Rectal smooth muscle tissue (tissue), 1 donor: Measurements from ENCODE around the gene PRR14.
"Not testable (repeated sequence)": the region's sequence is repeated elsewhere in the genome, so short reads cannot be mapped to it uniquely, and the experiment has no call there.

Source experiments
- H3K27ac ChIP-seq: one replicate; pipeline ENCODE4 v1.7.0; 2013; ENCODE audit warnings: low read depth, low read length, inconsistent platforms
- H3K27me3 ChIP-seq: one replicate; pipeline ENCODE4 v1.7.0; 2013; ENCODE audit warnings: low read length; ENCODE audit not compliant: control insufficient read depth, insufficient read depth
- H3K36me3 ChIP-seq: one replicate; pipeline ENCODE4 v1.7.0; 2013; ENCODE audit warnings: low read length; ENCODE audit not compliant: control insufficient read depth, insufficient read depth
- H3K4me1 ChIP-seq: one replicate; pipeline ENCODE4 v1.7.0; 2013; ENCODE audit warnings: low read length; ENCODE audit not compliant: control insufficient read depth, insufficient read depth
- H3K4me3 ChIP-seq: one replicate; pipeline ENCODE4 v1.7.0; 2013; ENCODE audit warnings: low read length
- H3K9ac ChIP-seq: one replicate; pipeline ENCODE4 v1.7.0; 2013; ENCODE audit warnings: low read length

Gene PRR14

DNA sequence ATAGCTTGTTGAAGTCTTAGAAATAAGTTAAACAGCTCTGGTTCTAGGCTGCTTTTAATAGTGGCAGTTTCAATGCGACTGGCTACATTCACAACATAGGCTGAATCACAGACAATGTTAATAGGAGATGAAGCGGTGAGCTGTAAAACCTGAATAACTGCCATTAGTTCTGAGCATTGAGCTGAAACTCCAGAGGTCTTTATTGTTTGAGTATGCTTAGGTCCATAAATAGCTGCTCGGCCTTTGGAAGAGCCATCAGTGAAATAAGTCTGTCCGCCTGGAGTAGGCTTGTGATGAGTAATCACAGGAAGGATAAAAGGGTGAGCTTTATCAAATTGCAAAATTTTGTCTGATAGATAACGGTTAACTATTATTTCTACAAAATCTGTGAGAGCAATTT lies 31.1 kb upstream of the PRR14 start:
- H3K4me1 ChIP-seq = no peaks in the 10 kb centered on the region
- no peak overlapping the region for H3K27ac ChIP-seq
- no peaks in the 10 kb centered on the region for H3K27me3 ChIP-seq
- H3K36me3 ChIP-seq = no peaks in the 10 kb centered on the region
- no peak overlapping the region for H3K4me3 ChIP-seq
- H3K9ac ChIP-seq = no peak overlapping the region

DNA sequence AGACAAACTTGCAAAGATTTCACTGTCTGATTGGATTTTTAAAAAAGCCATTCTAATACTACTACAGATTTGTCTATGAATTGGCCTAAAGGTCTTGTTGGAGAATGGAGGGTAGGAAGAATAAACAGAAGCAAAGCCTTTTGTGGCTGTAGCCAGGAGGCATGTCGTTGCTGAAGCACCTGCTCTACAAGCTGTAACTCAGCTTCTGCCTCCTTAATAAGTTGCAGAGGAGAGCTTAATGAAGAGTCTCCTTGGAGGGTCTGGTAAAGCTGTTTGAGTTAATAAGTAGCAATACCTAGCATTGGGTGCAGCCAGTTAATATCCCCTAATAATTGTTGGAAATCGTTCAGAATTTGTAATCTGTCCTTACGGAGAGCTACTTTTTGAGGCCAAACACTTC lies 30.6 kb upstream of the PRR14 start:
- H3K27ac ChIP-seq = no peak overlapping the region
- no peak overlapping the region for H3K9ac ChIP-seq
- H3K4me3 ChIP-seq = no peak overlapping the region
- H3K27me3 ChIP-seq = no peaks in the 10 kb centered on the region
- H3K4me1 ChIP-seq = no peaks in the 10 kb centered on the region
- H3K36me3 ChIP-seq = no peaks in the 10 kb centered on the region

DNA sequence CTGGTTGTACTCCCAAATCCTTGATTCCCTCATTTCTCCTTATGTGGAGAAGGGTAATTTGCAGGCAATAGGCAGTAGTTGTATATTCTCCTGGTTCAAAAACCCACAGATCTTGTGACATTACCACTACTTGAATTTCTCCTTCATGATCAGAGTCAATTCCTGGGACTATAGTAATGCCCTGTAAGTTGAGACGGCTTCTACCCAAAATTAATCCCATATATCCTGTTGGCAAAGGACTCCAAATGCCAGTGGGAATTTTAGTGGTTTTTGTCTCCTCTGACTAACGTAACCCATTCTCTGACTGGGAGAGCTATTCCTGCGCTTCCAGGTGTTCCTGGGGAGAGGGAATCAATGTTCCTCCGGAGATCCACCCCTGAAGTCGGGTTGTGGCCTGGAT lies 29.0 kb upstream of the PRR14 start:
- Histone ChIP-seq H3K27ac (no peak overlapping the region), H3K27me3 (no peaks in the 10 kb centered on the region), H3K9ac (no peak overlapping the region), H3K4me1 (no peaks in the 10 kb centered on the region), H3K36me3 (no peaks in the 10 kb centered on the region), H3K4me3 (no peak overlapping the region)

DNA sequence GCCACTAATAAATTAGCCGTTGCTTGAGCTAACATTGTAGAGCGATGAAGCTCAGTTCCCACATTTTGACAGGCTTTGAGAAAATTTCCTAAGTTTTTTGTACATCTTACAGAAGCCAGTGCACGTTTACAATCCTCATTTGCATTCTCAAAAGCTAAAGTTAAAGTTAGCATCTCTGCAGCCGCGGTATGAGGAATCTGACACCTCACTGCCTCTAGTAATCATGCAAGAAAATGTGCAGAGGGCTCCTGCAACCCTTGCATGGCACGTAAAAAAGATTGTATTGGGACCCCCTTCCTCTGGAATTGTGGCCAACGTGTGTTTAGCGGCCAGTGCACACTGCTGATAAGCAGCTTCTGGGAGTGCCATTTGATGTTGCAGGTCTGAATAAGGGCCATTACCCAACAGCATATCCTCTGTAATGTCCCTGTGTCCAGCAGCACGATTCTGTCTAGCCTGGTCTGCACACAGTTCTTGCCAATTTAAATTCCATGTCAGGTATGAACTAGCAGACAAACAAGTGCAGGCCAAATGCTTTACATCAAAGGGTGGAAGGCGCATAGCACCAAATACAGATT lies 28.2 kb upstream of the PRR14 start:
- H3K36me3 ChIP-seq = no peaks in the 10 kb centered on the region
- H3K27ac ChIP-seq = no peak overlapping the region
- no peaks in the 10 kb centered on the region for H3K27me3 ChIP-seq
- H3K9ac ChIP-seq = no peak overlapping the region
- H3K4me3 ChIP-seq = no peak overlapping the region
- H3K4me1 ChIP-seq = no peaks in the 10 kb centered on the region

DNA sequence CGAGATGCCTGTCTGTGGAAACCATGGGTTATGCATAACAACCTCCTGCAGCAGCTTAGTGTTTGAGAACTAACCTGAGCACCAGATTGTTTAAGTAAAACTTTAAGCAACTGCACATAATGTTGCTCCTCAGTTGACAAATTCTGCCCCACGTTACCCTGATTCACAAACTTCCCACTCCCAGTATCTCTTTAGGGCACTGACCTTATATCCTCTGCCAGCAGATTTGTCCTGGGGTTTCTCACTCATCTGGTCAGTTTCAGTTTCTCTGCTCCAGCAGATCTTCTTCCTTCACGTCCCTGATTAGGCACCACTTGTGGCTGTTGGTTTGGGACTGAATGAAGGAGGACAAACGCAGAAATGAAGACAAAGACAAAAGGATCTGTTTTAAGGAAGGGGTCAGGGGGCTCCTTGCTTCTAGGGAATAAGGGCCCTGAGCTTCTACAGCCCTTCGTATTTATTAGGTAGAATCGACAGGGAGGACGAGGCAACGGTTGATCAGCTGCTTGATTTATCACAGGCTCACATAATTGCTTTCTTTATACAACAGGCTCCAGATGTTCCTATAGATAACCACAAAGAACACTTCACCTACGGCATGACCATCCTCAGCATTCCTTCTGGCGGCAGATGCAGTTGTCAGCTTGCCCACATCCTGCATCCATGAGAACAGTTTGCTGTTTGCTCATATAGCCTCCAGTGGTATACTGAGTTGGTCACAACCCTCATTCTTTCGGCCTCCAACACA lies 27.1 kb upstream of the PRR14 start:
- no peaks in the 10 kb centered on the region for H3K27me3 ChIP-seq
- H3K36me3 ChIP-seq = no peaks in the 10 kb centered on the region
- no peaks in the 10 kb centered on the region for H3K4me1 ChIP-seq
- H3K9ac ChIP-seq = no peak overlapping the region
- H3K4me3 ChIP-seq = no peak overlapping the region
- H3K27ac ChIP-seq = no peak overlapping the region

DNA sequence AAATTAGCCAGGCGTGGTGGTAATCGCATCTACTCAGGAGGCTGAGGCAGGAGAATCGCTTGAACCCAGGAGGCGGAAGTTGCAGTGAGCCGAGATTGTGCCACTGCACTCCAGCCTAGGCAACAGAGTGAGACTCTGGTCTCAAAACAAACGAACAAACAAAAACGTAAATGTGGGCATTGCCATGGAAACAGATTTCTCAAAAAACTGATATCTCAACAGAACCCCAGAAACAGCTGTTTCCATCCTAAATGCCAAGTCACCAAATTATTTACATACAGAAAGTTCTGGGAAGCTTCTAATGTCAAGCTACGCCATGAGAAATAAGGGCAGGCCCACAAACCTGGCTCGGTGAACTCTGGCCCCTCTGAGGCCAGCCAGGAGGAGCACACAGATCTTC lies 24.5 kb upstream of the PRR14 start:
- Histone ChIP-seq H3K36me3 (no peaks in the 10 kb centered on the region), H3K4me3 (no peak overlapping the region), H3K27ac (no peak overlapping the region), H3K4me1 (no peaks in the 10 kb centered on the region), H3K9ac (no peak overlapping the region), H3K27me3 (no peaks in the 10 kb centered on the region)

DNA sequence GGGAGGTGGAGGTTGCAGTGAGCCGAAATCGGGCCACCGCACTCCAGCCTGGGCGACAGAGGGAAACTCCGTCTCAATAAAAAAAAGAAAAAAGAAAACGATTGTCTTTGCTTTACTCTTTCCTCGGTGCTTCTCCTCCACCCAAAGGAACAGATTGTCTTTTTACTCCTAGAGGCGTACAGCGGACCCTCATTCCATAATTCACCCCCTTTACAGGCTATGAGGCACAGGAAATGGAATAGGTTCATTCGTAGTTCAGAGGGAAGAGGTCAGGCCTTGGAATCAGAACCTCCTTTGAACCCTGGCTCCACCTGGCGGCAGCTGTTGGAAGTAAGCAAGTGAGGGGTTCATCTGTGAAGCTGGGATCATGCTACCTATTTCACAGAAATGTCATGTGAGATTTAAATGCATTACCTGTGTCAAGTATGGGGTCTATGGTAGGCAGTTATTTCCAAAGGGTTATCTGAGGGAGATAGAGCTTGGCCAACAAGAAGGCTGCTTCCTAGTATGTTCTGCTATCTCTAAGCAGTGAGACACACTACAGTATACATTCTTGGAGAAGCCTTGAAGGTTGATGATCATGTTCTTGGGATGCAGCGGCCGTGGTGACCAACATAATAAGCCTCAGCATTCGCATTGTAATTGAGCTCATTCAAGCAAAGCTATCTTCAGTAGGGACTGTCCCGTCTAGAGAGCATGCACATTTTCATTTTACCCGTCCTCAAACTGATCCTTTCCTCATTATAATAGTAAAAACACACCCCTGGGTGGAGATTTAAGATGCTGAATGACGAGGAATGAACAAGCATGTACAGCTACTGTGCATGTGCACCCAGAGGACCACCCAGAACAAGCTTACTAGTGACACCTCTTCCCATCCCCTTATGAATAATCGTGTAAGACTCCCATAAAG lies 21.9 kb upstream of the PRR14 start:
- Histone ChIP-seq H3K4me1 (no peaks in the 10 kb centered on the region), H3K9ac (no peak overlapping the region), H3K27me3 (no peaks in the 10 kb centered on the region), H3K27ac (no peak overlapping the region), H3K4me3 (peak overlapping the region; percentile 55), H3K36me3 (no peaks in the 10 kb centered on the region)

DNA sequence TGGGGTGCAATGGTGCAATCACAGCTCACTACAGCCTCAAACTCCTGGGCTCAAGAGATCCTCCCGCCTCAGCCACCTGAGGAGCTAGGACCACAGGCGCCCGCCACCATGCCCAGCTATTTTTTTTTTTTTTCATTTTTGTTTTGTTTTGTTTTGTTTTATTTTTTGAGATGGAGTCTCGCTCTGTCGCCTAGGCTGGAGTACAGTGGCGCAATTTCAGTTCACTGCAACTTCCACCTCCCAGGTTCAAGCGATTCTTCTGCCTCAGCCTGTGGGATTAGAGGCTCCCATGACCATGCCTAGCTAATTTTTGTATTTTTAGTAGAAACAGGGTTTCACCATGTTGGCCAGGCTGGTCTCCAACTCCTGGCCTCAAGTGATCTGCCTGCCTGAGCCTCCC lies 18.3 kb upstream of the PRR14 start:
- H3K36me3 ChIP-seq, H3K27ac ChIP-seq: not testable (repeated sequence)

DNA sequence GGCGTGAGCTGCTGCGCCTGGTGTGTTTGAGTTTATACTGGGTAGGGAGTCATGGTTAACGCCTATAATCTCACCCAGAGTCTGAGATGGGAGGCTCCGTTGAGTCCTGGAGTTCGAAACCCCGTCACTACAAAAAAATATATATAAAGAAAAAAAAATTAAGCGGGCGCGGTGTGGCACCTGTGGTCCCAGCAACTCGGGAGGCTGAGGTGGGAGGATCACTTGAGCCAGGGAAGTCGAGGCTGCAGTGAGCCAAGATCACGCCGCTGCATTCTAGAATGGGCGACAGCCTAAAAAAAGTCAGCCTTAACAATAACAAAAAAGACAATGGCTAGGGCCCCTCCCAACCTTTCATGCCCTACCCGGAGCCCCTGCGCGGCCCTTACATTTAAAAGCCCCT lies 17.2 kb upstream of the PRR14 start:
- peak overlapping the region; percentile 72 for H3K4me3 ChIP-seq
- peak overlapping the region; percentile 98 for H3K27ac ChIP-seq
- H3K36me3 ChIP-seq = no peaks in the 10 kb centered on the region
- H3K4me1 ChIP-seq = no peaks in the 10 kb centered on the region
- no peak overlapping the region for H3K9ac ChIP-seq
- no peaks in the 10 kb centered on the region for H3K27me3 ChIP-seq

More for the DNA sequence above, 18.3 kb upstream of the PRR14 start:
- H3K9ac ChIP-seq, H3K4me3 ChIP-seq, H3K27me3 ChIP-seq, H3K4me1 ChIP-seq: not testable (repeated sequence)

DNA sequence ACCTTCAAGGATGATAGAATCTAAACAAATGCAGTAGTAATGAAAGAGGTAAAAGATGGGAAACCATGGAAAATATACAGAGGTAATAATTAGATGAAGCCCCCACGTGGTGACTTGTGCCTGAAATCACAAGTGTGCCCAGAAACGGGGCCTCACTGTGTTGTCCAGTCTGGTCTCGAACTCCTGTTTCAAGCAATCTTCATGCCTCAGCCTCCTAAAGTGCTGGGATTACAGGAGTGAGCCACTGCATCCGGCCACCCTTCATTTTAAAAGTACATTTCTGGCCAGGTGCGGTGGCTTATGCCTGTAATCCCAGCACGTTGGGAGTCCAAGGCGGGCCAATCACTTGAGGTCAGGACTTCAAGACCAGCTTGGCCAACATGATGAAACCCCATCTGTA lies 14.2 kb upstream of the PRR14 start:
- Histone ChIP-seq H3K4me1 (no peaks in the 10 kb centered on the region), H3K27me3 (no peaks in the 10 kb centered on the region), H3K27ac (no peak overlapping the region), H3K36me3 (no peaks in the 10 kb centered on the region), H3K9ac (no peak overlapping the region), H3K4me3 (no peak overlapping the region)

DNA sequence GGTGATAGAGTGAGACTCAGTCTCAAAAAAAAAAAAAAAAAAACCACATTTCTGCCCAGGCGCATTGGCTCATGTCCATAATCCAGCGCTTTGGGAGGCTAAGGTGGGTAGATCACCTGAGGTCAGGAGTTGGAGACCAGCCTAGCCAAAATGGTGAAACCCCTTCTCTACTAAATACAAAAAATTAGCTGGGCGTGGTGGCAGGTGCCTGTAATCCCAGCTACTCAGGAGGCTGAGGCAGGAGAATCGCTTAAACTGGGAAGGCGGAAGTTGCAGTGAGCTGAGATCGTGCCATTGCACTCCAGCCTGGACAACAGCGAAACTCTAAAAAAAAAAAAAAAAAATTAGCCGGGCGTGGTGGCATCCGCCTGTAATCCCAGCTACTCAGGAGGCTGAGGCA lies 13.6 kb upstream of the PRR14 start:
- not testable (repeated sequence) for H3K36me3 ChIP-seq, H3K4me1 ChIP-seq, H3K27ac ChIP-seq, H3K27me3 ChIP-seq, H3K9ac ChIP-seq, H3K4me3 ChIP-seq

DNA sequence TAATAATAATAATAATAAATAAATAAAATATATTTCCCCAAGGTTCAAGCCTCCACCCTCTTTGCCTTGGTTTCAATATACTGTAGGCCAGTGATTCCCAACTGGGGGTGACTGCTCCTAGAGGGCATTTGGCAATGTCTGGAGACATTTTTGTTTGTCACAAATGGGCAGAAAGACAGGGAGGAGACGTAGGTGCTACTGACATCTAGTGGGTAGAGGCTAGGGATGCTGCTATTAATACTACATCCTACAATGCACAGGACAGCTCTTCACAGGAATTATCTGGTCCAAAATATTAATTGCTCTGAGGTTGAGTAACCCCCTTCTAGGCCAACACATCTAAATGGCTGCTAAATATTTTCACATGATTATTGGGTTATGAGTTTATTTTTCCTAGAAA lies 12.8 kb upstream of the PRR14 start:
- H3K4me1 ChIP-seq = no peaks in the 10 kb centered on the region
- H3K27me3 ChIP-seq = no peaks in the 10 kb centered on the region
- H3K9ac ChIP-seq = no peak overlapping the region
- H3K27ac ChIP-seq = no peak overlapping the region
- no peaks in the 10 kb centered on the region for H3K36me3 ChIP-seq
- H3K4me3 ChIP-seq = no peak overlapping the region
